ENCODE measurements around the gene SLC12A6. TPM values are rescaled to one million over a fixed set of nuclear protein-coding genes. Genes with fewer than 3 reads are reported as not detected.

SLC12A6 gene
- total RNA-seq, 1 donor from 2014 or later, result 73.4 TPM

DNA sequence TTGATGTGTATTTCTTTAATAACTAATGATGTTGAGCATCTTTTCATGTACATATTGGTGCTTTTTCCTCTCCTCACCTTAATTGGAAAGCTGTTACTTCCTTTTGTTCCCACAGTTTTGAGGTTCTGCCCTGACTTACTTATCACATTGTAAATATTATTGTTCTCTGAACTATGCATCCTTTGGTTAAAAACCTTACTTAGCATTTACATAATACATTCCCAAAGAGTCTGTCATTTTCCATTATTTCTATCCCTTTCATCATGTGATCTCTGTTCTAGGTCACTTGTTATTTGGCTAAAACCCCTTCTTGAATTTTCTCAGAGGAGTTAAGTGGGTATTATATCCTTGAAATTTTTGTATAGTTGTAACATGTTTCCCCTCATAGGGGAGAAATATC, 33.0 kb downstream of the SLC12A6 start:
- TF ChIP-seq, protein P1, sequence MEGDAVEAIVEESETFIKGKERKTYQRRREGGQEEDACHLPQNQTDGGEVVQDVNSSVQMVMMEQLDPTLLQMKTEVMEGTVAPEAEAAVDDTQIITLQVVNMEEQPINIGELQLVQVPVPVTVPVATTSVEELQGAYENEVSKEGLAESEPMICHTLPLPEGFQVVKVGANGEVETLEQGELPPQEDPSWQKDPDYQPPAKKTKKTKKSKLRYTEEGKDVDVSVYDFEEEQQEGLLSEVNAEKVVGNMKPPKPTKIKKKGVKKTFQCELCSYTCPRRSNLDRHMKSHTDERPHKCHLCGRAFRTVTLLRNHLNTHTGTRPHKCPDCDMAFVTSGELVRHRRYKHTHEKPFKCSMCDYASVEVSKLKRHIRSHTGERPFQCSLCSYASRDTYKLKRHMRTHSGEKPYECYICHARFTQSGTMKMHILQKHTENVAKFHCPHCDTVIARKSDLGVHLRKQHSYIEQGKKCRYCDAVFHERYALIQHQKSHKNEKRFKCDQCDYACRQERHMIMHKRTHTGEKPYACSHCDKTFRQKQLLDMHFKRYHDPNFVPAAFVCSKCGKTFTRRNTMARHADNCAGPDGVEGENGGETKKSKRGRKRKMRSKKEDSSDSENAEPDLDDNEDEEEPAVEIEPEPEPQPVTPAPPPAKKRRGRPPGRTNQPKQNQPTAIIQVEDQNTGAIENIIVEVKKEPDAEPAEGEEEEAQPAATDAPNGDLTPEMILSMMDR (IDR thresholded peaks at IDR 0.05), result no peak
- TF ChIP-seq POLR2A (IDR thresholded peaks at IDR 0.05) (no peak), POLR2AphosphoS5 (IDR thresholded peaks at IDR 0.05; ENCODE audit: insufficient read depth in 1 of 2, low read depth in 1 of 2) (no peak)
- Histone ChIP-seq H3K9me3 (no peaks in the 10 kb centered on the region), H3K4me1 (no peaks in the 10 kb centered on the region), H3K4me3 (no peak overlapping the region), H3K36me3 (no peaks in the 10 kb centered on the region), H3K27me3 (no peaks in the 10 kb centered on the region), H3K27ac (no peak overlapping the region)
- no peak for DNase-seq (ENCODE audit: extremely low spot score in 2 of 2)
- intact Hi-C loops (cut with DNase I), result no loop called here

DNA sequence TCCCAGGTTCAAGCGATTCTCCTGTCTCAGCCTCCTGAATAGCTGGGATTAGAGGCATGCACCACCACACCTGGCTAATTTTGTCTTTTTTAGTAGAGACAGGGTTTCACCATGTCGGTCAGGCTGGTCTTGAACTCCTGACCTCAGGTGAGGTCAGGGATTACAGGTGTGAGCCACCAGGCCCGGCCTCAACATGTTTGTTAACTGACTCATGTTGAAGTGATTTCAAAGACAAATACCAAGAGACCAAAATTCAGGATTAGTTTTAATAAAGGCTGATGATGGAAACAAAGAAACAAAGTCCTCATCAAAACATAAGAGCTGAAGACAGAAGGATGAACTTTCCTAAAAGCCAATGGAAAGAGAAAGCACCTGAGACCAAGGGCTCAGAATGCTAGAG, 36.5 kb downstream of the SLC12A6 start:
- Histone ChIP-seq H3K27ac (no peak overlapping the region), H3K4me1 (peaks cover 23% of the 10 kb centered on the region), H3K9me3 (no peaks in the 10 kb centered on the region), H3K4me3 (no peak overlapping the region), H3K27me3 (no peaks in the 10 kb centered on the region), H3K36me3 (no peaks in the 10 kb centered on the region)
- intact Hi-C loops (cut with DNase I), result no loop called here
- DNase-seq (ENCODE audit: extremely low spot score in 2 of 2), result no peak
- no peak for TF ChIP-seq POLR2AphosphoS5 (IDR thresholded peaks at IDR 0.05; ENCODE audit: insufficient read depth in 1 of 2, low read depth in 1 of 2)
- TF ChIP-seq POLR2A (IDR thresholded peaks at IDR 0.05), result no peak
- TF ChIP-seq, protein P1 (IDR thresholded peaks at IDR 0.05), result no peak

DNA sequence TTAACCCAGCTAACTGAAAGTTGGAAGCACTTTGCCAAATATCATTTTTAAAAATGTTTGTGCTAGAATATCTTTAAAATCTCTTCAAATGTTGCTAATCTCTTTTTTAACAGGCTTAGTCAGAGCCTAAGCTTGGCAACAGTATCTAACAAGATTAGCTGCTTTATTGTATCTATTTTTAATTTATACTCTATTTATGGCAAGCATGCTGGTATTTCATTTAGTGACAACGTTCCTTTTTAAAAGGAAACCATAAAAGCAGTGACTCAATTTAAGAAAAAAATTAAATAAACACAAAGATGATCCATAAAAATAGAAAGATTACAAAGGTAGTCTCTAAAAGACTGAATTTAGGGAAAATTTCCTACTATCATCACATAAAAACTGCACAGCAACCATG, 40.5 kb downstream of the SLC12A6 start:
- H3K27me3 ChIP-seq, result no peaks in the 10 kb centered on the region
- intact Hi-C loops (cut with DNase I), result no loop called here
- H3K4me1 ChIP-seq, result peaks cover 23% of the 10 kb centered on the region
- DNase-seq (ENCODE audit: extremely low spot score in 2 of 2), result no peak
- no peak overlapping the region for H3K27ac ChIP-seq
- no peaks in the 10 kb centered on the region for H3K9me3 ChIP-seq
- no peaks in the 10 kb centered on the region for H3K36me3 ChIP-seq
- no peak overlapping the region for H3K4me3 ChIP-seq
- TF ChIP-seq, protein P1 (IDR thresholded peaks at IDR 0.05), result no peak
- TF ChIP-seq POLR2A (IDR thresholded peaks at IDR 0.05), result no peak
- no peak for TF ChIP-seq POLR2AphosphoS5 (IDR thresholded peaks at IDR 0.05; ENCODE audit: insufficient read depth in 1 of 2, low read depth in 1 of 2)

DNA sequence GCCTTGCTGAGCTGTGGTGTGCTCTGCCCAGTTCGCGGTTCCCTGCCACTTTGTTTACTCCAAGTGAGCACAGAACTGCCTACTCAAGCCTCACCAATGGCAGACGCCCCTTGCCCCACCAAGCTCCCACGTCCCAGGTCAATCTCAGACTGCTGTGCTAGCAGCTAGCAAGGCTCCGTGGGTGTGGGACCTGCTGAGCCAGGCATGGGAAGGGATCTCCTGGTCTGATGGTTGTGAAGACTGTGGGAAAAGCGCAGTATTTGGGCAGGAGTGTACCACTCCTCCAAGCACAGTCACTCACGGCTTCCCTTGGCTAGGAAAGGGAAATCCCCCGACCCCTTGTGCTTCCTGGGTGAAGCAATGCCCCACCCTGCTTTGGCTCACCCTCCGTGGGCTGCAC, 45.0 kb downstream of the SLC12A6 start:
- no peaks in the 10 kb centered on the region for H3K36me3 ChIP-seq
- peaks cover 13% of the 10 kb centered on the region for H3K4me1 ChIP-seq
- intact Hi-C loops (cut with DNase I), result no loop called here
- H3K4me3 ChIP-seq, result no peak overlapping the region
- TF ChIP-seq, protein P1 (IDR thresholded peaks at IDR 0.05), result no peak
- TF ChIP-seq POLR2A (IDR thresholded peaks at IDR 0.05) (no peak), POLR2AphosphoS5 (IDR thresholded peaks at IDR 0.05; ENCODE audit: insufficient read depth in 1 of 2, low read depth in 1 of 2) (no peak)
- no peak for DNase-seq (ENCODE audit: extremely low spot score in 2 of 2)
- no peaks in the 10 kb centered on the region for H3K27me3 ChIP-seq
- no peak overlapping the region for H3K27ac ChIP-seq
- no peaks in the 10 kb centered on the region for H3K9me3 ChIP-seq

DNA sequence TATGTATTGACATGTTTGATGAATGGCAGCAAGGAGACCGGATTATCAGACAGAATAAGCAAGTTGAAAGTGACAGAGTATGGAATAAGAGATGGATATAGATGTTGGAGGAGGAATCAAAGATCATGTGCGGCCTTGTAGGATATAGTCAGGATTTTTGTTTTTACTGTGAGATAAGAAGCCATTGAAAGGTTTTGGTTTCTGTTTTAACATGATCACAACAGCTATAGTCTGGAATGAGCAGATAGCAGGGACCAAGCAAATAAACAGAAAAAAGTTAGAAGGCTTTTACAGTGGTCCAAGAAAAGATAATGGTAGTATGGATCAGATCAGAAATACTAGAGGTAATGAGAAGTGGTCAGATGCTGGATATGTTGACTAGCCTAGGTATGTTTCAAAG, 52.6 kb downstream of the SLC12A6 start:
- intact Hi-C loops (cut with DNase I), result no loop called here
- no peak overlapping the region for H3K27ac ChIP-seq

More for the DNA sequence above, 52.6 kb downstream of the SLC12A6 start:
- TF ChIP-seq, protein P1 (IDR thresholded peaks at IDR 0.05), result no peak
- TF ChIP-seq POLR2A (IDR thresholded peaks at IDR 0.05), result no peak
- no peak for TF ChIP-seq POLR2AphosphoS5 (IDR thresholded peaks at IDR 0.05; ENCODE audit: insufficient read depth in 1 of 2, low read depth in 1 of 2)
- no peak for DNase-seq (ENCODE audit: extremely low spot score in 2 of 2)
- Histone ChIP-seq H3K4me1 (no peaks in the 10 kb centered on the region), H3K27me3 (no peaks in the 10 kb centered on the region), H3K4me3 (no peak overlapping the region), H3K9me3 (no peaks in the 10 kb centered on the region), H3K36me3 (no peaks in the 10 kb centered on the region)
